DMS53 treated with DMSO at 0.1 percent for 48 hours (cell line): ENCODE results near the gene CPSF7.

Source experiments
- DNase-seq: peaks from one replicate; lab custom pipeline; 2025; ENCODE audit not compliant: unreplicated experiment; lab: John Stamatoyannopoulos, UW

CPSF7 gene

DNA sequence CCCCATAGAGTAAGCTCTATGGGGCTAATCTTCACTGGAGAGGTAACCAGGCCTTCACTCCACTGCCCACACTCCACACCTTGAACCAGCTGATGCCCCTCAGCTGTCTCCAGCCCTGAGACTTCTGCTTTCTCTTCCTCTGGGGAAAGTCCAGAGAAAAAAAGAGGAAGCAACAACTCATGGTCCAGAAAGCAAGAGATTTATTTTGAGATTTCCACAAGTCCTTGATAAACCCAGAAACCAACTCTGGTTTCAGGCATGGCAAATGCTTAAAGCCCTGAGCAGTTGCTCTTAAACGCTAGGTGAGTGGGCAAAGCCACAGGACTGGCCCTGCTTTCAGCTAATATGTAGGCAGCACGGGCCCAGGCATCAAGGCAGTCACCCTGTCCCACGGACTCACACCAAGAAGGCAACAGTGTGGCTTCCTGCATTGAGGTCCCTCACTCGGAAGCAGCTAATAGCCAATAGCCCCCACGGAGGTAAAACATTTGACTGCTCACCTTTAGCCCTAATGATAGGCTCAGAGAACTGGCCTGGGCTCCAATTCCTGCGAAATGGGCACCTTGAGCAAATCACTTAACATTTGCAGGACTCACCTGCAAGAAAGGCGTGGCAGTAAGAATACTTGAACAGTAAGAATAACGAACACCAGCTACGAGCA lies 72.4 kb downstream of the CPSF7 start:
- DNase-seq, result no peak

DNA sequence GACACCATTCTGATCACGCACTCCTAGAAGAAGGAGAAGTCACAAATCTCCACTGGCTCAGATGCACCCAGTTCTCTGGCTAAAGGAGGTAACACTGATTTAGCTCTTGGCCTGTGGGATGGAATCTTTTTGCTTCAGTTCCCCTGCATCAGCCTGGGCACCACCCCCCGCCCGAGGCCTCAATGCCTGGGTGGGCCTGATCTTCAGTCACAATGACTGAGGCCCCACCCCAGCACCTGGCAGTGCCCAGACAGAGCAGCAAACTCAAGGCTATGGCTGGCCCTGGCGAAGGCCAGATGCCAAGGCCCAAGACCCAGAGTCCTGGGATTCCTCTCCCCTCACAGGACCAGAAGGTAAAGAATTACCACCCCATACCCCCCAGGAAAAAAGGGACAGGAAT lies 73.1 kb downstream of the CPSF7 start:
- no peak for DNase-seq

DNA sequence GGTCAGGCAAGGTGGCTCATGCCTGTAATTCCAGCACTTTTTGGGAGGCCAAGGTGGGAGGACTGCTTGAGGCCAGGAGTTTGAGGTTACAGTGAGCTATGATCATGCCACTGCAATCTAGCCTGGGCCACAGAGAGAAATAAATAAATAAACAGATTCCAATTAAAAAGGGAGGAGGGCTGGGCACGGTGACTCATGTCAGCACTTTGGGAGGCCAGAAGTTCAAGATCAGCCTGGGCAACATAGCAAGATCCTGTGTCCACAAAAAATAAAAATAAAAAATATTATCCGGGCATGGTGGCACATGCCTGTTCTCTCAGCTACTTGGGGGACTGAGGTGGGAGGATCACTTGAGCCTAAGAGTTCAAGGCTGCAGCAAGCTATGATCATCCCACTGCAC lies 75.6 kb downstream of the CPSF7 start:
- no peak for DNase-seq

DNA sequence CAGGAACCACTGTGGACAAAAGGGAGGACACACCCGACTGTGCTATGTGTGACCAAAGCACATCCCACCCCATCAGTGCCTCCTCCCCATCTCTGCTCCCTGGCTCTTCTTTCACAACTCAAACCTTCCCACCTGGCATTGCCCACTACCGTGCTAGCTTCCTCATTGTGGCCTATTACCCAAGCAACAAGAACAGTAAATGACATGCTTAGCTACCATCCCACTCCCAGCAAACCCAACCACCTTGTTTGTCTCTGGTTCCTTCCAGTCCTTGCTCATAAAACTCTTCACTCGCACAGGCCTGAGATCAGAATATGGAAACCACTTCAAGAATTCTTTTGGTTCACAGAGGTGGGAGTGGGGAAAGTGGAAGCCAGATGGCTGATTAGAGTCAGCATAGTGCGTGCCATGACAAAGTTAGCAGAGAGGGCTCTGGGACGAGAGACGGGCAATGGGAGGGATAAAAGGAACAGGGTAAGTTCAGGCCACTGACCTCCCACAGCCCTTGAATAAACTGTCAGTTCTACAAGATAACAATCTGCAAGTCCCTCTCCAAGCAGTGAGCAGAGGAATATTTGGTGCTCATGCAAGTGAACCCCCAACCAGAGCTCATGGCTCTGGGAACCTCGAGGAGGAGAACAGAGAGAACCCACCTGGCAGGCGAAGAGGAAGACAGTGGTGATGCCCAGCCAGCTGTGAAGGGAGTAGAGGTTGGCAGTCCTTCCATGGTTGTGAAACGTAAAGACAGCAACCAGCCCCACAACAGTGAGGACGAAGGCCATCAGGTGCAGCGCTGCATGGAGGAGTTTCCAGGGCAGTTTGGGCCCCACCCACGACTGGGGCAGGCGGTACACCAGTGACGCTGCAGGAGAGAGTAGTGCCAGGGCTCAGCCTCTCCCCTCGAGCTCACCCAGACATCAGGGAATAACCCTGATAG lies 76.4 kb downstream of the CPSF7 start:
- no peak for DNase-seq
